GM18907 (cell line): ENCODE results near the gene OXGR1.

Experiments
- ATAC-seq: cut with Tn5 transposase; IDR thresholded peaks from one replicate; pipeline ENCODE4 v1.9.1; 2021; ENCODE audit warnings: mild to moderate bottlenecking, moderate library complexity; ENCODE audit not compliant: unreplicated experiment

The OXGR1 gene

DNA sequence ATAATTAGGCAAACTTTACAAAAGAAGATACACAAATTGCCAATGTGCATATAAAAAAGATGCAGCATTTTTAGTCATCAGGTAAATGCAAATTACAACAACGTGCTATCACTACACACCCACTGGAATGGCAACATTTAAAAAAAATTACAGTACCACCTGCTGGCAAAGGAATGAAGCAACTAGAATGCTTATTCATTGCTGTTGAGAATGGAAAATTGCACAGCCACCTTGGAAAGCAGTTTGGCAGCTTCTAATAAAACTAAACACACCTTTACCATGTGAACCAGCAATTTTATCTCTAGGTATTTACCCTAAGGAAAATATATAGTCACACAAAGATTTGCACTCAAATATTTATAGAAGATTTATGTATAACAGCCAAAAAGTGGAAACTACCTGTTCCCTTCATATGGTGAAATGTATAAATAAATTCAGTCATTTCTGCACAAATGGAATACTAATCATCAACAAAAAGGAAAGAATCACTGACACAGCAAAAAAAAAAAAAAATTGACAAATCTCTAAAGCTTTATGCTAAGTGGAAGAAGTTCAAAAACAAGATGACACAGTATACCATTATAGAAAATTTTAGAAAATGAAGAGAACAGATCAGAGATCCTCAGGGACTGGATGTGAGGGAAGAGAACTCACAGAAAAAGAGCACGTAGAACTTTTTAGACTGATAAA is 30.3 kb downstream of the OXGR1 start:
- no peak for ATAC-seq

DNA sequence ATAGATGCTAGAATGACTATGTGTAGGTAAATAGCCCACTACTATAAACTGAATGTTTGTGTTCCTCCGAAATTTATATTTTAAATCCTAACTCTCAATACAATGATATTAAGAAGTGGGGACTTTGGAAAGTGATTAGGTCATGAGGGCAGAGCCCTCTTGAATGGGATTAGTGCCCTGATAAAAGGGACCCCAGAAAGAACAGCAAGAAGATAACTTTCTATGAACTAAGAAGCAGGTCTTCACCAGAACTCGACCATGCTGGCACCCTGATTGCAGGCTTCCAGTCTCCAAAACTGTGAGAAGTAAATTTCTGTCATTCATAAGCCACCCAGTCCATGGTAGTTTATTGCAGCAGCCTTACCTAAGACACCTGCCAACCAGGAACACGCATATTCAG is 33.9 kb downstream of the OXGR1 start:
- no peak for ATAC-seq

DNA sequence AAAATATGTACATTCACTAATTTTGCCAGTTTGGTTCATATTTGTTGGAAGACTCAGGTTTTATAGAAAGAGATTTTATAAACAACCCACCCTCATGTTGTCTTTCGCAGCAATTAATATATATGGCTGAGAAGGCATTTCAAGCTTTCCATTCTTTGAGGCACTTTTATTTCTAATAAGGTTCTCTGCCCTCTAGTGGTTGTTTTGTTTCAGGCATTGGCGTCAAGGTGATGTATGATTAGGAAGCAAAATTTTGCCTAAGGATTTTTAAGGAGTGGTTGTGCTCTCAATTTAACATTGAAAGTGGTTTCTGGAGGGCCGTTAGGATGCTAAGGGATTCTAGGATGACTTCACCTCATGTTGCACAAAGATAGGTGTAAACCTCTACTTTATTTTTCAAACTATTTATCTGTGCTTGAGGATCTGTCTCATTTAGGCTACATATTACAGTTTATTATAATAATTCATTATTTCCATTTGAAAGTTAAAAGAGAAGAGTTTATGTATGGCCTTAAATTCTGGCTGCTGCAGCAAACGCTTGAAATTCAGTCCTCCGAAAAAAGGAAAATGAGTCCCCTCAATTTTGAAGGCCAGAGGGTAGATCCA is 35.9 kb downstream of the OXGR1 start:
- ATAC-seq: no peak

DNA sequence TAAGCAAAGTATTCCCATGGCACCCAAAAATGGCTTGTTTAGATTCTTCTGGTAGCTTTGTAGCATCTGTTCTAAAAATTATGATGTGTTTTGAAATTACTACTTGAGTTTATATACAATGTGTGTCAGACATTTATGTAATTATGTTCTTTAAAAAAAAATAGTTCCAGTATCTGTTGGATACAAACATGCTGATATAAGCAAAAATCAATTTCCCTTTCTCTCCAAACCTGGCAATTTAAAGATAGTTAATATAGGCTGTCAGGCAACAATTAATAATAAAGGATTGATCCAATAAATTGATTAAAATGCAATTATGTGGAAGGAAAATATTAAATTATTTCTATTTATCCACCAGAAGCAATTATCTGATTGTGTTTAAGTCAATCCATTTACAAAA is 41.7 kb downstream of the OXGR1 start:
- ATAC-seq: no peak

DNA sequence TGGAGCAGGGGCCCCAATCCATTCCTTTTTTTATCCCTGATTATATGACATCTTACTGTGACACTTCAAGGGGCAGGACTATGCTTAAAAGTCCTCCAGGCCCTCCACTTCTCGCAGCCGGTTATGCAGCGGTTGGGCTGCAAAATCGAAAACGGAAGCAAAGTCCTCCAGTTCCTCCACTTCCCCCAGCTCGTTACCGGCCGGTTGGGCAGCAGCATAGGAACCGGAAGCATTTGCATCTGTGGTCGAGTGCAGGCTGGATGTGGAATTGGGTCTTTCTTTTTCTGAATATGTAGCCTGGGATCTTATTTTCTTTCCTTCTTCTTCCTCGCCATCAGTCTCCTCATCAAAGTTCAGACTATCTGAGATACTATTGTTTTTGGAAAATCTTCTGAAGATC is 46.1 kb downstream of the OXGR1 start:
- no peak for ATAC-seq

DNA sequence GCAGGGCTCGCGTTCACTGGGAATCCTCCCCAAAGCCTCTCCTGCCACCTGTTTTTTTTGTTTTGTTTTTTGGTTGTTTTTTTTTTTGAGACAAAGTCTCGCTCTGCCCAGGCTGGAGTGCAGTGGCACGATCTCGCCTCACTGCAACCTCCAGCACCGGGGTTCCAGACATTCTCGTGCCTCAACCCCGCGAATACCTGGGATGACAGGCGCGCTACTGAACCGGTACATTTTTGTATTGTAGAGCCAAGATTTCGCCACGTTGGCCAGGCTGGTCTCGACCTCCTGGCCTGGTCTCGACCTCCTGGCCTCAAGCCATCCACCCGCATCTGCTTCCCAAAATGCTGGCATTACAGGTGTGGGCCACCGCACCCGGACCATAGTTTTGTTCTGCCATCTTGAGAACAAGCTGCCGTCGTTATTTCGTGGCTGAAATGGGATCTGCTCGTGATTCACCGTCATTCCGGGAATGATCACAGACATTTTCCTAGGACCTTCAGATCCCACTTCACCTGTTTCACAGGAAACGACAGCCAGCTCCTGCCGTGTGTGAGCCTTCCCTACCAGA is 46.8 kb downstream of the OXGR1 start:
- ATAC-seq: no peak

DNA sequence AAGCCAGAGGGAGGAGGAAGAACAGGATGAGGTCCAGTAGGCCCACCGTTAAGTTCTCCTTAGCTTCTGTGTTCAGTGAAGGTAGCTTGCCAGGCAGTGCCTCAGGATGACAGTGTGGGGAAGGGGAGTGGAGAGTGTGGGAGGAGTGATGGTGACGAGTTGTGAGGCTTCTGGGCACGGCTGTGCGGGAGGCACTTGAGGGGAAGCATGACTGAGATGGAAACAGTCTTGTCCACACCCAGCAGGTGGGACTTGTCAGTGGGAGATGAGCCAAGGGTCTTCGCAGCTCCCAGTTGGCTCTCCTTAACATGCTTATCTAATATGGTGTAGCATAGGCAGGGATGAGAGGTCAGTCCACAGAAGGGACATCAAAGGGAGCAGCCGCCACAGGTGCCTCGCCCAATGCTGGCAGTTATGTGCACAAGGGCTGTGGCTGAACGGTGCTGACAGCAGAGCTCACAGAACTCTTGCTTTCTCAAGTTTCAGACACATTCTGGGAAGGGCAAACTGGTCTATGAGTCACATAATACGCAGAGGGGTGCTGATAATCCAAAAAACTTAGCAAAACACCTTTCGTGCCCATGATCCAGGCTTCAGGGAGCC is 47.5 kb downstream of the OXGR1 start:
- no peak for ATAC-seq

DNA sequence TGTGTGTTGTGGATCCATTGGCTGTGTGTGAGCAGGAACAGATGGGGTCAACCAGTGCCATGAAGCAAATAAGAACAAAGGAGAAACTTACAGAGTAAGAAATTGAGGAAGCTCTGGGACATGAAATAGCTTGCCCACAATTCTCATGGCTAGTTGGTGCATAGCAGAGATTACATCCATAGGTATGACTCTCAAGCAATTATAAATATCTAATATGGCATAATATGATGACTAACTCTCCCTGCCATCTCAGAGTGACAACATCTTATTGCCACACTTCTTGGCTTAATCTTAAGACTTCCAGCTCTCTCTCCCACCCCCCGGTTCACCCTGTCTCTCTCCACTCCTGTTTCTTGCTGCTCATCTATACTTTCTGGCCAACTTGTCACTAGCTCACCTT is 53.3 kb downstream of the OXGR1 start:
- ATAC-seq: no peak

DNA sequence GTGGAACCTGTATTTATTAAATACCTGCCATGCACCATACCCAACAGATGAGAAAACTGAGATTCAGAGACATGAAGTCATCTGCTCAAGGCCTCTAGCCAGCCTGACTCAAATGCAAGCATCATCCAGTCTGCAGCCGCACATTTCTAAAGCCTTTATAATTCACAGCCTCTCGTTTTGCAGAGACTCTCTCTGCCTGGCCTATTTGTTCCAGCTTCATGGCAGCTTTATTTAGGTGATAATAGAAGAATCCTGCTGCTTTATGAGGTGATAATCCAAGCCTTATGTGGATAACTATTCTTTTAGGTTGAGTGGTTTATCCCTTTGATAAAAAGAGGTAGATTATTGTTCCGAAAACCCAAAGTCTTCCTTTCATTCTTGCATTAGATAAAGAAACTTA is 58.4 kb downstream of the OXGR1 start:
- ATAC-seq: no peak
